H54 (cell line): Measurements from ENCODE around the gene KRTAP10-4.

Experiments used
- DNase-seq: peaks from one replicate; pipeline ENCODE4 v3.0.0; 2011; ENCODE audit warnings: low spot score, mixed read lengths; ENCODE audit not compliant: insufficient read length
- FAIRE-seq: peaks from 3 replicates; lab custom pipeline; 2011; peaks lifted over from hg19 to GRCh38; lab: Jason Lieb, UNC
- POLR2A ChIP-seq: IDR thresholded peaks from 2 replicates; pipeline ENCODE4 v1.6.1; 2011; ENCODE audit warnings: low read depth, mild to moderate bottlenecking, low read length

Gene KRTAP10-4

GRCh38 chr21:44612669-44613229 lies 39.2 kb downstream of the KRTAP10-4 start:
- TF ChIP-seq POLR2A: no peak
- DNase-seq: no peak
- no peak for FAIRE-seq

DNA sequence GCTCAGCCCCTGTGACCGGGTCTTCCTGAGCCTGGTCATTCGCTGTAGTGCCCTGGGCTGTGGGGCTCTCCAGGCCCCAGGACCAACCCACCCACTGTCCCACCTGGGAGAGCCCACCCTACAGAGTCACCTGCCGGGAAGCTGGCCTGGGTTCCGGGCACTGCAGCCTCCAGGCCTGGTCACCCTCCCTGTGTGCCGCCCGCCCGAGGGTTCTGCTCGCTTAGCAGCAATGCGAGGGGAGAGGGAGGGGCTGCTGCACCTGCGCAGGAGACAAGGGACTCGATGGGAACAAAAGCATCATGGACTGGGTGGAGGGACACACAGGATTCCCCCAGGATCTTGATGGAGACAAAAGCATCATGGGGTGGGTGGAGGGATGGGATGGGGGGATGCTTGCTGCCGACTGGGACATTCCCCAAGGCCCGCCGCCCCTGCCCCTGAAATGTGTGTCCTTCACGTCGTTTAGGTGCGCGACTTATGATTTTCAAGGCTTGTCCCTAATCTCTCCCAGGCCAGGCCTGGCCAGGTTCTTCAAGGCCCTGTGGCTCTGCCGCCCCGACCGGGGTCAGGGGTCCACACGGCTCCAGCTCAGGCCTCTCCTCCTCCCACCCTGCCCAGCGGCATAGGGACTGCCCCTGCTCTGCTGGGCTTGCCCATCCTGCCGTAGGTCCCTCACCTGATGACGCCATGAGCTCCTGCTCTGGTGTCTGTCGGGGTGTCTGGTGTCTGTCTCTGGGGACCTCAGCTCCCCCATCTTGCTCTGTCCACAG lies 40.0 kb downstream of the KRTAP10-4 start:
- DNase-seq (no peak), FAIRE-seq (no peak)
- TF ChIP-seq POLR2A: no peak

GRCh38 chr21:44614161-44614631 lies 40.7 kb downstream of the KRTAP10-4 start:
- FAIRE-seq: no peak

DNA sequence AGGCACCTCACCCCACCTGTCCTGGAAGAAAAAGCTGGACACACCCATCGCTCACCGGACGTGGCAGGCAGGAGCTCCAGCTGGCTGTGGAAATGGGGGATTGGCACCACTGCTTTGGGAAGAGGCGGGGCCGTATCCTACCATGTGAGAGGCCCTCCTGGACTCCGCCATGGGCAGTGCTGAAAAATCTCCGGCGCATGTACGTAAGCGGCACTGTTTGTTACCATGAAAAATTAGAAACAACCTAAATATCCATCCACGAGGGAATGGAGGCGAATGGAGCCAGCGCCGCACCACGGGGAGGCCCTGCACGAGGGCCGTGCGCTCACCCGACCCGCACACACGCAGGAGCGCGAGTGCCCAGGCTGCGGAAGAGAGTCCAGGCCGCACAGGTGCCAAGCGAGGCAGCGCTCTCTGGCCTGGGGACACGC lies 41.4 kb downstream of the KRTAP10-4 start:
- DNase-seq (no peak), FAIRE-seq (no peak)
- no peak for TF ChIP-seq POLR2A

More at GRCh38 chr21:44614161-44614631, 40.7 kb downstream of the KRTAP10-4 start:
- no peak for DNase-seq
- no peak for TF ChIP-seq POLR2A

- FAIRE-seq (no peak), DNase-seq (no peak)
- TF ChIP-seq POLR2A: no peak
These were observed 41.9 kb downstream of the KRTAP10-4 start for GRCh38 chr21:44615466-44615865.

DNA sequence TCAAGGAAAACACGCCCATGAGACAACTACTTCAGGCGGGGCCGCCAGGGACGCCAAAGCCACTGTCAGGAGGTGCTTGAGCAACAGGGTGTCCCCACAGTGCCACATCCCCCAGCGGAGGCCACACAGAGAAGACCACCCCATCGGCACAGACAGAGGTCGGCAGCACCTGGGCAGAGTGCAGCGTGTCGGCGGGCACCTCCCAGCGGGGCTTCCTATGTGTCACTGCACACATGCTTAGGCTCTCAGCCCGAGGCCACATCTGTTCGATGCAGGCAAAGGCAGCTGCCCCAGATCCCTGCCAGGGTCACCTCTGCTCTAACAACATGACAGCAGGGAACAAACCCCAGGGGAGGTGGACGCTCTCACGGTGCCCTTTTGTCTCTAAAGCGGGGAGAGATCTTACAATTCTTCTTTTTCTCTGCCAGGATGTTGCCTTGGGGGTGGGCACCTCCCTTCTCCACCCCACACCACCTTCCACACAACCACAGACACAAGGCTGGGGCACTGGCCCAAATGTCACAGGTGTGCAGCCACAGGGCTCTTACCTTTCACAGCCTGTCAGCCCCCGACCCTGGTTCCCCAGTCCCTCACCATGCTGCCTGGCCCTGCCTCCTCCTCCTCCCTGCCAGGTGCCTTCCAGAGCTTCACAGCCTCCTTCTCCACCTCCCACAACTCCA lies 42.5 kb downstream of the KRTAP10-4 start:
- no peak for TF ChIP-seq POLR2A
- DNase-seq: no peak
- FAIRE-seq: no peak

GRCh38 chr21:44616591-44616926 lies 43.0 kb downstream of the KRTAP10-4 start:
- FAIRE-seq: no peak
- no peak for DNase-seq

DNA sequence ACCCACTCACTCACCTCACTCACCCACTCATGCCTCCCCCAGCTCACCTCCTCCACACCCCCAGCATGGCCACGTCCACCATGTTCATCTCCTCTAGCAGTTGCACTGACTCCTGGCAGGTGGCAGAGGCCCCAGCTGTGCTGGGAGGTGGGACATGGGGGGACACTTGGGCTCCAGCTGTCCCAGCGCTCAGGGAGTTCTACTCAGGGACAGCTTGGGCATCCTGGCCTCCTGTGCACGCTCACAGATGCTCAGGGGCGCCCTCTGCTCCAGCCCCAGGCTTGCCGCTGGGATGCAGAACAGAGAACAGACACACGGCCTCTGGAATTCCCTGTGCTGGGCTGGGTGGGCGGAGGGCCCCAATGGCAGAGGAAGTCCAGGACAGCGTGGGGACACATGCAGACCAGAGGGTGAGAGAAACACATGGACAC lies 43.6 kb downstream of the KRTAP10-4 start:
- no peak for FAIRE-seq
- TF ChIP-seq POLR2A: no peak
- no peak for DNase-seq

More at GRCh38 chr21:44616591-44616926, 43.0 kb downstream of the KRTAP10-4 start:
- TF ChIP-seq POLR2A: no peak

- DNase-seq (no peak), FAIRE-seq (no peak)
- no peak for TF ChIP-seq POLR2A
These were observed 45.0 kb downstream of the KRTAP10-4 start for GRCh38 chr21:44618504-44618903.

DNA sequence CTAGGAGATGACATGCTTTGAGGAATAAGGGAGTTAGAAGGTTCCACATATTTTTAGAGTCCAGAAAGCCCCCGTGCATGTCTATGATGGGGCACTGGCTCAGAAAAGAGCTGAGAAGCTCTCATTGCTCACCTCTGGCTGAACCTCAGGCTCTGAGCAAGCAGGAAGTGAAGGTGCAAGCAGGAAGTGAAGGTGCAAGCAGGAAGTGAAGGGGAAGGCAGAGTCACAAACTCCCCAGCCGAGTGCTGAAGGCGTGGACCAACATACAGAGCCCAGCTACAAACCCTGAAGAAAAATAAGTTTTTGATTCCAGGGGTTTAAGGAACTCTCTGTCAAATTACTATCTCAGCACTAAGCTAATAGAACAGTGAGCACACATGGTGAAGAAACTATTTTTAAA lies 45.4 kb downstream of the KRTAP10-4 start:
- FAIRE-seq (no peak), DNase-seq (no peak)
- TF ChIP-seq POLR2A: no peak

DNA sequence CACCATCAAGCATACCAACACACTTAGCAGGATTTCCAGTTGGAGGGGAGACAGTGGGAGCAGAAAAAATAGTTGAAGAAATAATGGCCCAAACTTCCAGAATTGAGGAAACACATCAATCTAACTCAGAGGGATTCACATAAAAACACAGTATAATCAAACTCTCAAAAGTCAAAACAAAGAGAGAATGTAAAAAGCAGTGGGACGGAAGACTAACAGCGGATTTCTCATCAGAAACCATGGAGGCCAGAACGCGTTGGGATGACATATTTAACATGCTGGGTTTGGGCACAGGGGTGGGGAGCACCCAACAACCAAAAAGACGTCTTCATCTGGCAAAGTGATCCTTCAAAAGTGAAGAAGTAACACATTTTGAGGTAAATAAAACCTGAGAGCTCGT lies 46.4 kb downstream of the KRTAP10-4 start:
- FAIRE-seq (no peak), DNase-seq (no peak)
- TF ChIP-seq POLR2A: no peak

- TF ChIP-seq POLR2A: no peak
- DNase-seq (no peak), FAIRE-seq (no peak)
These were observed 50.0 kb downstream of the KRTAP10-4 start for GRCh38 chr21:44623575-44623974.
